Transverse colon (tissue), 4 donors: ENCODE results near the gene SPOCK2. TPM values are rescaled to one million over a fixed set of nuclear protein-coding genes. Genes with fewer than 3 reads are reported as not detected.

ENCODE experiments used
- DNase-seq: peaks from one replicate; pipeline ENCODE4 v3.0.0-alpha.2; 2019
- H3K27ac ChIP-seq, 4 donors: fragments of 200-600 bp; sonication (generic); 2 replicates each; pipeline ENCODE4 v1.5.1; 2016 to 2018; ENCODE audit warnings: inconsistent platforms in 4 of 4
- H3K27me3 ChIP-seq: fragments of 200-600 bp; sonication (generic); 2 replicates; pipeline ENCODE4 v1.5.1; 2017; ENCODE audit warnings: inconsistent platforms
- H3K36me3 ChIP-seq, 4 donors: fragments of 200-600 bp; sonication (generic); 2 replicates each; pipeline ENCODE4 v1.5.1; 2017 to 2019; ENCODE audit warnings: inconsistent platforms in 4 of 4
- H3K4me1 ChIP-seq, 4 donors: fragments of 200-600 bp; sonication (generic); 2 replicates each; pipeline ENCODE4 v1.5.1; 2017 to 2020; ENCODE audit warnings: inconsistent platforms in 4 of 4
- H3K4me3 ChIP-seq, 4 donors: fragments of 200-600 bp; sonication (generic); 1 replicate in 1 of 4; 2 replicates in 3 of 4; pipeline versions ENCODE4 v1.5.1 to v1.6.1; 2017 to 2019; ENCODE audit warnings: inconsistent platforms in 4 of 4
- H3K9me3 ChIP-seq, 2 donors: fragments of 200-600 bp; sonication (generic); 2 replicates each; pipeline ENCODE4 v1.5.1; 2017 to 2019; ENCODE audit warnings: inconsistent platforms in 2 of 2
- CTCF ChIP-seq, 5 experiments: fragments of 200-600 bp in 3 of 5; fragments of 450-650 bp in 2 of 5; sonication (generic) in 3 of 5; IDR thresholded peaks; 1 replicate in 2 of 5; 2 replicates in 3 of 5; pipeline ENCODE4 v1.5.1; 2016 to 2017; ENCODE audit warnings: antibody characterized with exemption in 5 of 5, inconsistent platforms in 3 of 5, mild to moderate bottlenecking in 2 of 5, moderate library complexity in 1 of 5
- EP300 ChIP-seq: sonication (generic); formaldehyde crosslinking; IDR thresholded peaks from one replicate; pipeline ENCODE4 v1.6.1; 2017; ENCODE audit warnings: antibody characterized with exemption, low read depth
- POLR2A ChIP-seq: fragments of 450-650 bp; IDR thresholded peaks from one replicate; pipeline ENCODE4 v1.6.1; 2016; ENCODE audit warnings: antibody characterized with exemption, mild to moderate bottlenecking, moderate library complexity
- POLR2AphosphoS5 ChIP-seq, 3 donors: sonication (generic); formaldehyde crosslinking; IDR thresholded peaks; one replicate each; pipeline ENCODE4 v1.6.1; 2016; ENCODE audit warnings: antibody characterized with exemption in 3 of 3
- WGBS, 2 donors: methylation state at CpG; one replicate each; pipeline ENCODE4 v1.1.5; 2018; ENCODE audit warnings: low coverage in 1 of 2; 5-methylcytosine and 5-hydroxymethylcytosine counted together
- in situ Hi-C, 4 donors: fragments of 200-750 bp; cut with MboI; loops; one replicate each; pipeline versions ENCODE4 v1.15.0 to v1.15.1; 2017; ENCODE audit warnings: low sequenced_read_pairs in 3 of 4, low pct_ligation_motif_present in 1 of 4, low pct_unique_long_range_greater_than_20kb in 1 of 4
- intact Hi-C: fragments of 100-400 bp; cut with DNase I; formaldehyde crosslinking; loops from one replicate; pipeline ENCODE4 v1.15.1; 2023; ENCODE audit warnings: low total_unique reads
- total RNA-seq, 4 donors: library from RNA; depleted of rRNA; stranded (reverse); fragments of >200 nt; gene quantifications; one replicate each; pipeline ENCODE4 v1.1.0, GENCODE V29; 2016

SPOCK2 gene
- total RNA-seq, 4 donors from 2014 or later, result 6.0 to 24.7 (median 9.3) TPM

GRCh38 chr10:72043016-72043834 is 45.1 kb downstream of the SPOCK2 start:
- in situ Hi-C loops, result loop anchor here in 3 of 4 donors (10.0 to 25.0 kb wide), 3 partner anchors 88 to 302 kb away; no protein-coding TSS in a partner anchor
- Histone ChIP-seq H3K27ac (no peak overlapping the region), H3K36me3 (no peaks in the 10 kb centered on the region), H3K9me3 (no peaks in the 10 kb centered on the region), H3K27me3 (no peaks in the 10 kb centered on the region), H3K4me3 (no peak overlapping the region), H3K4me1 (peaks cover 0 to under 1% (median under 1%) of the 10 kb centered on the region in 4 donors)
- 82% methylated on average over 8 to 10 of the region's 10 CpGs for whole genome bisulfite sequencing, 2 donors
- no peak for DNase-seq
- intact Hi-C loops, result loop anchor here (10.0 kb wide), 1 partner anchor 148 kb away; no protein-coding TSS in a partner anchor
- no peak for TF ChIP-seq EP300

- Histone ChIP-seq H3K27ac (no peak overlapping the region), H3K27me3 (no peaks in the 10 kb centered on the region), H3K9me3 (no peaks in the 10 kb centered on the region), H3K36me3 (no peaks in the 10 kb centered on the region), H3K4me3 (no peak overlapping the region), H3K4me1 (no peaks in the 10 kb centered on the region)
- in situ Hi-C loops (loop anchor here in 3 of 4 donors (10.0 to 25.0 kb wide), 3 partner anchors 87 to 303 kb away; no protein-coding TSS in a partner anchor), intact Hi-C loops (loop anchor here (10.0 kb wide), 1 partner anchor 147 kb away; no protein-coding TSS in a partner anchor)
- no peak for TF ChIP-seq CTCF (IDR thresholded peaks at IDR 0.05)
- no peak for TF ChIP-seq POLR2AphosphoS5 (IDR thresholded peaks at IDR 0.05)
- TF ChIP-seq EP300, result no peak
- TF ChIP-seq POLR2A, result no peak
- no peak for DNase-seq
- WGBS, 2 donors, result 87 to 89% methylated on average over 3 to 6 of the region's 6 CpGs
These were observed 46.9 kb downstream of the SPOCK2 start for GRCh38 chr10:72041491-72041890.

- 78% methylated on average over 9 of the region's 9 CpGs; no CpG with 5 or more reads in 1 of the 2 donors for WGBS, 2 donors
- intact Hi-C loops, result no loop called here
These were observed 49.0 kb downstream of the SPOCK2 start for GRCh38 chr10:72039377-72039776.

GRCh38 chr10:72038458-72039001 is 49.8 kb downstream of the SPOCK2 start:
- WGBS, 2 donors, result 14 to 83% methylated on average over 1 to 13 of the region's 13 CpGs
- Histone ChIP-seq H3K27me3 (no peaks in the 10 kb centered on the region), H3K9me3 (no peaks in the 10 kb centered on the region), H3K27ac (no peak overlapping the region), H3K4me1 (no peaks in the 10 kb centered on the region), H3K36me3 (no peaks in the 10 kb centered on the region), H3K4me3 (no peak overlapping the region)
- intact Hi-C loops, result no loop called here
- no peak for DNase-seq
- in situ Hi-C loops, result loop anchor here in 1 of 4 donors (25.0 kb wide), 1 partner anchor 126 kb away; no protein-coding TSS in a partner anchor
- TF ChIP-seq CTCF (IDR thresholded peaks at IDR 0.05) (no peak), POLR2AphosphoS5 (IDR thresholded peaks at IDR 0.05) (no peak), POLR2A (no peak), EP300 (no peak)

More at GRCh38 chr10:72039377-72039776, 49.0 kb downstream of the SPOCK2 start:
- TF ChIP-seq POLR2AphosphoS5 (IDR thresholded peaks at IDR 0.05) (no peak), CTCF (IDR thresholded peaks at IDR 0.05) (no peak), POLR2A (no peak), EP300 (no peak)
- H3K4me1 ChIP-seq, result no peaks in the 10 kb centered on the region
- no peaks in the 10 kb centered on the region for H3K36me3 ChIP-seq
- no peak overlapping the region for H3K27ac ChIP-seq
- no peaks in the 10 kb centered on the region for H3K9me3 ChIP-seq
- in situ Hi-C loops, result loop anchor here in 1 of 4 donors (25.0 kb wide), 1 partner anchor 127 kb away; no protein-coding TSS in a partner anchor
- H3K4me3 ChIP-seq, result no peak overlapping the region
- DNase-seq, result no peak
- H3K27me3 ChIP-seq, result no peaks in the 10 kb centered on the region
